Dedifferentiated amniotic fluid mesenchymal stem cell (primary cell): ENCODE measurements around the gene PSRC1.

Source experiments
- DNase-seq: peaks from one replicate; pipeline ENCODE4 v3.0.0-alpha.2; 2016; ENCODE audit errors: extremely low spot score

PSRC1 gene

GRCh38 chr1:109247401-109248365 lies 35.3 kb downstream of the PSRC1 start:
- no peak for DNase-seq

GRCh38 chr1:109246141-109246551 lies 36.8 kb downstream of the PSRC1 start:
- DNase-seq, result no peak

- DNase-seq, result no peak
Measured at GRCh38 chr1:109243860-109244552, 38.9 kb downstream of the PSRC1 start.

- DNase-seq, result no peak
Measured at GRCh38 chr1:109243221-109243620, 39.7 kb downstream of the PSRC1 start.

- DNase-seq, result no peak
Measured at GRCh38 chr1:109242387-109242786, 40.6 kb downstream of the PSRC1 start.

- DNase-seq, result no peak
Measured at GRCh38 chr1:109241841-109242345, 41.1 kb downstream of the PSRC1 start.

- no peak for DNase-seq
Measured at GRCh38 chr1:109241344-109241743, 41.6 kb downstream of the PSRC1 start.

- no peak for DNase-seq
Measured at GRCh38 chr1:109240158-109241152, 42.5 kb downstream of the PSRC1 start.

GRCh38 chr1:109239409-109240068 lies 43.4 kb downstream of the PSRC1 start:
- no peak for DNase-seq

- no peak for DNase-seq
Measured at GRCh38 chr1:109239047-109239408, 43.9 kb downstream of the PSRC1 start.

- no peak for DNase-seq
Measured at GRCh38 chr1:109238382-109238781, 44.6 kb downstream of the PSRC1 start.

- no peak for DNase-seq
Measured at GRCh38 chr1:109237512-109237911, 45.4 kb downstream of the PSRC1 start.

GRCh38 chr1:109235137-109235536 lies 47.8 kb downstream of the PSRC1 start:
- no peak for DNase-seq

GRCh38 chr1:109231066-109231465 lies 51.9 kb downstream of the PSRC1 start:
- no peak for DNase-seq
